ENCODE results near the gene CLIC1.

CLIC1 gene

GRCh38 chr6:31737991-31738979 is 2.0 kb upstream of the CLIC1 start:
- DNase-seq: no peak

- no peak for DNase-seq
Measured at GRCh38 chr6:31737315-31737990, 1.1 kb upstream of the CLIC1 start.

- DNase-seq: no peak
Measured at GRCh38 chr6:31736768-31737314, 511 bp upstream of the CLIC1 start.

GRCh38 chr6:31734821-31735406 is 1.4 kb downstream of the CLIC1 start:
- no peak for DNase-seq

GRCh38 chr6:31734247-31734820 is 2.0 kb downstream of the CLIC1 start:
- DNase-seq: no peak

- DNase-seq: no peak
Measured at GRCh38 chr6:31733734-31734133, 2.6 kb downstream of the CLIC1 start.

- DNase-seq: no peak
Measured at GRCh38 chr6:31732029-31732428, 4.3 kb downstream of the CLIC1 start.

GRCh38 chr6:31730631-31731086 is 5.7 kb downstream of the CLIC1 start:
- no peak for DNase-seq

GRCh38 chr6:31729979-31730630 is 6.2 kb downstream of the CLIC1 start:
- peak; percentile 37 for DNase-seq

GRCh38 chr6:31729515-31729978 is 6.8 kb downstream of the CLIC1 start:
- DNase-seq: no peak

- no peak for DNase-seq
Measured at GRCh38 chr6:31728767-31729514, 7.4 kb downstream of the CLIC1 start, which contains the start of gene DDAH2. DDAH2 (minus strand) TSS chr6:31729299; CDS start chr6:31729161, 138 bp downstream.

- DNase-seq: no peak
Measured at GRCh38 chr6:31727717-31728671, 8.3 kb downstream of the CLIC1 start.

GRCh38 chr6:31727034-31727716 is 9.2 kb downstream of the CLIC1 start:
- DNase-seq: no peak

- DNase-seq: no peak
Measured at GRCh38 chr6:31725502-31726350, 10.6 kb downstream of the CLIC1 start.

- no peak for DNase-seq
Measured at GRCh38 chr6:31723980-31724691, 12.2 kb downstream of the CLIC1 start.

- no peak for DNase-seq
Measured at GRCh38 chr6:31723245-31723979, 12.9 kb downstream of the CLIC1 start, which contains the start of gene MPIG6B. MPIG6B (plus strand) TSS chr6:31723373; CDS start chr6:31723384, 11 bp downstream.

GRCh38 chr6:31722173-31722572 is 14.2 kb downstream of the CLIC1 start:
- DNase-seq: no peak

Data from NCI-H446 treated with DMSO at 0.1 percent for 48 hours (cell line).